OCI-LY1 (cell line): ENCODE data around the gene SMCP.

Source experiments
- EZH2 ChIP-seq: fragments of 200-600 bp; sonication (generic), shearing (Covaris generic); IDR thresholded peaks from 2 replicates; pipeline ENCODE4 v1.8.0; 2017; ENCODE audit warnings: borderline replicate concordance, mixed run types, mild to moderate bottlenecking, antibody characterized with exemption, low read length, moderate library complexity, mixed read lengths
- TF ChIP-seq, protein P1 (sequence below): fragments of 200-600 bp; sonication (generic), shearing (Covaris generic); IDR thresholded peaks from 2 replicates; pipeline ENCODE4 v1.5.1; 2017; ENCODE audit warnings: mild to moderate bottlenecking, antibody characterized with exemption, low read length, moderate library complexity, mixed read lengths

DNA sequence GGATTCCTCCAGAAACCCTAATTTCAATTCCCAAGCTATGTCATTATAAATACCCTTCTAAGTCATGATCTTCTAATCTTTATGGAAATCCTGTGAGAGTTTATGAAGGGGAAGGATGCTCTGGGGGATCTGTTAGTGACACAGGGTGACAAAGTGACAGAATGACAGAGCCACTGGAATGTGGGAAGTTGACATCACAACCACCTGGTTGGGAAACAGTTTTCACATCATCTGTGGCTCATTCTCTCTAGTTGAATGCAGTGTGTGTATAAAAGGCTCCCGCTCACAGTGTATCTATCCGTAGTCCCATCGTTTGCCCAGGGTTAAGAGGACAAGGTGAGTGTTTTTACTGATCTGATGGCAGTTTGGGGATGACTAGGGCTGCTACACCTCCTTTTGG is 18.4 kb upstream of the SMCP start, which contains the start of gene LCE7A:
- TF ChIP-seq, protein P1, sequence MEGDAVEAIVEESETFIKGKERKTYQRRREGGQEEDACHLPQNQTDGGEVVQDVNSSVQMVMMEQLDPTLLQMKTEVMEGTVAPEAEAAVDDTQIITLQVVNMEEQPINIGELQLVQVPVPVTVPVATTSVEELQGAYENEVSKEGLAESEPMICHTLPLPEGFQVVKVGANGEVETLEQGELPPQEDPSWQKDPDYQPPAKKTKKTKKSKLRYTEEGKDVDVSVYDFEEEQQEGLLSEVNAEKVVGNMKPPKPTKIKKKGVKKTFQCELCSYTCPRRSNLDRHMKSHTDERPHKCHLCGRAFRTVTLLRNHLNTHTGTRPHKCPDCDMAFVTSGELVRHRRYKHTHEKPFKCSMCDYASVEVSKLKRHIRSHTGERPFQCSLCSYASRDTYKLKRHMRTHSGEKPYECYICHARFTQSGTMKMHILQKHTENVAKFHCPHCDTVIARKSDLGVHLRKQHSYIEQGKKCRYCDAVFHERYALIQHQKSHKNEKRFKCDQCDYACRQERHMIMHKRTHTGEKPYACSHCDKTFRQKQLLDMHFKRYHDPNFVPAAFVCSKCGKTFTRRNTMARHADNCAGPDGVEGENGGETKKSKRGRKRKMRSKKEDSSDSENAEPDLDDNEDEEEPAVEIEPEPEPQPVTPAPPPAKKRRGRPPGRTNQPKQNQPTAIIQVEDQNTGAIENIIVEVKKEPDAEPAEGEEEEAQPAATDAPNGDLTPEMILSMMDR: no peak
- TF ChIP-seq EZH2: no peak
